ENCODE results near the gene AUH.

AUH gene

GRCh38 chr9:91239367-91240111 lies 122.2 kb downstream of the AUH start:
- 94% methylated on average over 3 of the region's 5 CpGs for WGBS
- H3K4me1 ChIP-seq (ENCODE audit: control insufficient read depth, insufficient read depth, low read depth, low read length), result peaks cover 7% of the 10 kb centered on the region
- no peak overlapping the region for H3K23ac ChIP-seq (ENCODE audit: low read length in 2 of 2)
- no peak overlapping the region for H2AFZ ChIP-seq (ENCODE audit: low read depth, low read length)
- no peak overlapping the region for H3K9ac ChIP-seq (ENCODE audit: low read length)
- no peak overlapping the region for H2AK5ac ChIP-seq (ENCODE audit: low read length, severe bottlenecking)
- H3K27ac ChIP-seq (ENCODE audit: low read length, poor library complexity, severe bottlenecking), result no peak overlapping the region
- no peak overlapping the region for H4K8ac ChIP-seq (ENCODE audit: low read length)
- no peak overlapping the region for H2BK120ac ChIP-seq (ENCODE audit: low read depth, low read length)
- no peak overlapping the region for H2BK5ac ChIP-seq (ENCODE audit: low read depth, low read length, poor library complexity, severe bottlenecking)
- no peak overlapping the region for H3K4me2 ChIP-seq (ENCODE audit: low read length, poor library complexity, severe bottlenecking)
- H3K79me1 ChIP-seq (replicated peaks; ENCODE audit: low read length, poor library complexity, severe bottlenecking), result peaks cover 6% of the 10 kb centered on the region
- H3K36me3 ChIP-seq (ENCODE audit: control insufficient read depth in 1 of 2, insufficient read depth in 2 of 2, low read depth in 1 of 2, low read length in 2 of 2), result peaks cover 0 to 9% of the 10 kb centered on the region in 2 experiments
- no peak overlapping the region for H3K4me3 ChIP-seq (ENCODE audit: insufficient read depth in 1 of 2, low read depth in 1 of 2, low read length in 2 of 2)
- H4K91ac ChIP-seq (ENCODE audit: low read length), result no peak overlapping the region
- H3K18ac ChIP-seq (ENCODE audit: low read depth in 1 of 2, low read length in 2 of 2), result no peak overlapping the region
- H2BK15ac ChIP-seq (ENCODE audit: low read depth, poor library complexity, severe bottlenecking), result no peak overlapping the region
- H3K4ac ChIP-seq (ENCODE audit: low read depth in 1 of 2, low read length in 2 of 2), result no peak overlapping the region
- H3K27me3 ChIP-seq (ENCODE audit: control insufficient read depth in 1 of 2, insufficient read depth in 1 of 2, low read length in 2 of 2), result no peaks in the 10 kb centered on the region
- H2BK12ac ChIP-seq (ENCODE audit: low read length in 2 of 2), result no peak overlapping the region
- peak; percentile 19 for DNase-seq
- H3K14ac ChIP-seq (ENCODE audit: low read length in 2 of 2), result no peak overlapping the region
- H3K9me3 ChIP-seq (ENCODE audit: control insufficient read depth, low read length), result no peaks in the 10 kb centered on the region

GRCh38 chr9:91234523-91234922 lies 127.2 kb downstream of the AUH start:
- Histone ChIP-seq H3K9ac (ENCODE audit: low read length) (no peak overlapping the region), H2BK15ac (ENCODE audit: low read depth, poor library complexity, severe bottlenecking) (no peak overlapping the region)

GRCh38 chr9:91231619-91232018 lies 130.1 kb downstream of the AUH start:
- H3K9me3 ChIP-seq (ENCODE audit: control insufficient read depth, low read length), result no peaks in the 10 kb centered on the region
- no peak overlapping the region for H4K91ac ChIP-seq (ENCODE audit: low read length)
- no peaks in the 10 kb centered on the region for H3K36me3 ChIP-seq (ENCODE audit: control insufficient read depth in 1 of 2, insufficient read depth in 2 of 2, low read depth in 1 of 2, low read length in 2 of 2)
- no peak overlapping the region for H3K9ac ChIP-seq (ENCODE audit: low read length)
- H3K18ac ChIP-seq (ENCODE audit: low read depth in 1 of 2, low read length in 2 of 2), result no peak overlapping the region
- no peaks in the 10 kb centered on the region for H3K27me3 ChIP-seq (ENCODE audit: control insufficient read depth in 1 of 2, insufficient read depth in 1 of 2, low read length in 2 of 2)
- no peak overlapping the region for H2BK15ac ChIP-seq (ENCODE audit: low read depth, poor library complexity, severe bottlenecking)
- H3K27ac ChIP-seq (ENCODE audit: low read length, poor library complexity, severe bottlenecking), result no peak overlapping the region
- H3K14ac ChIP-seq (ENCODE audit: low read length in 2 of 2), result no peak overlapping the region
- H3K4me1 ChIP-seq (ENCODE audit: control insufficient read depth, insufficient read depth, low read depth, low read length), result no peaks in the 10 kb centered on the region
- no peak overlapping the region for H2AK5ac ChIP-seq (ENCODE audit: low read length, severe bottlenecking)
- no peak overlapping the region for H3K4ac ChIP-seq (ENCODE audit: low read depth in 1 of 2, low read length in 2 of 2)
- no peak overlapping the region for H2AFZ ChIP-seq (ENCODE audit: low read depth, low read length)
- H2BK12ac ChIP-seq (ENCODE audit: low read length in 2 of 2), result no peak overlapping the region
- no peak overlapping the region for H3K23ac ChIP-seq (ENCODE audit: low read length in 2 of 2)
- peaks cover 2% of the 10 kb centered on the region for H3K79me1 ChIP-seq (replicated peaks; ENCODE audit: low read length, poor library complexity, severe bottlenecking)
- WGBS, result no CpG with 5 or more reads among the region's 2 CpGs
- DNase-seq, result no peak
- H2BK5ac ChIP-seq (ENCODE audit: low read depth, low read length, poor library complexity, severe bottlenecking), result no peak overlapping the region
- H4K8ac ChIP-seq (ENCODE audit: low read length), result no peak overlapping the region
- no peak overlapping the region for H3K4me3 ChIP-seq (ENCODE audit: insufficient read depth in 1 of 2, low read depth in 1 of 2, low read length in 2 of 2)
- H2BK120ac ChIP-seq (ENCODE audit: low read depth, low read length), result no peak overlapping the region
- H3K4me2 ChIP-seq (ENCODE audit: low read length, poor library complexity, severe bottlenecking), result no peak overlapping the region

More at GRCh38 chr9:91234523-91234922, 127.2 kb downstream of the AUH start:
- Histone ChIP-seq H3K9me3 (ENCODE audit: control insufficient read depth, low read length) (no peaks in the 10 kb centered on the region), H2AK5ac (ENCODE audit: low read length, severe bottlenecking) (no peak overlapping the region), H4K91ac (ENCODE audit: low read length) (no peak overlapping the region), H3K27ac (ENCODE audit: low read length, poor library complexity, severe bottlenecking) (no peak overlapping the region), H3K18ac (ENCODE audit: low read depth in 1 of 2, low read length in 2 of 2) (no peak overlapping the region), H3K4ac (ENCODE audit: low read depth in 1 of 2, low read length in 2 of 2) (no peak overlapping the region), H3K4me3 (ENCODE audit: insufficient read depth in 1 of 2, low read depth in 1 of 2, low read length in 2 of 2) (no peak overlapping the region), H2BK5ac (ENCODE audit: low read depth, low read length, poor library complexity, severe bottlenecking) (no peak overlapping the region), H3K4me2 (ENCODE audit: low read length, poor library complexity, severe bottlenecking) (no peak overlapping the region), H4K8ac (ENCODE audit: low read length) (no peak overlapping the region), H3K36me3 (ENCODE audit: control insufficient read depth in 1 of 2, insufficient read depth in 2 of 2, low read depth in 1 of 2, low read length in 2 of 2) (no peaks in the 10 kb centered on the region), H2BK12ac (ENCODE audit: low read length in 2 of 2) (no peak overlapping the region), H3K23ac (ENCODE audit: low read length in 2 of 2) (no peak overlapping the region), H2AFZ (ENCODE audit: low read depth, low read length) (no peak overlapping the region), H3K79me1 (replicated peaks; ENCODE audit: low read length, poor library complexity, severe bottlenecking) (peaks cover 2% of the 10 kb centered on the region), H3K27me3 (ENCODE audit: control insufficient read depth in 1 of 2, insufficient read depth in 1 of 2, low read length in 2 of 2) (no peaks in the 10 kb centered on the region), H2BK120ac (ENCODE audit: low read depth, low read length) (no peak overlapping the region), H3K4me1 (ENCODE audit: control insufficient read depth, insufficient read depth, low read depth, low read length) (no peaks in the 10 kb centered on the region), H3K14ac (ENCODE audit: low read length in 2 of 2) (no peak overlapping the region)
- WGBS, result no CpG with 5 or more reads among the region's 2 CpGs
- DNase-seq, result peak; percentile 29

- Histone ChIP-seq H3K23ac (ENCODE audit: low read length in 2 of 2) (no peak overlapping the region), H3K4me3 (ENCODE audit: insufficient read depth in 1 of 2, low read depth in 1 of 2, low read length in 2 of 2) (no peak overlapping the region), H4K8ac (ENCODE audit: low read length) (no peak overlapping the region)
Observed at GRCh38 chr9:91223000-91223399, 138.7 kb downstream of the AUH start.

More at GRCh38 chr9:91223000-91223399, 138.7 kb downstream of the AUH start:
- H3K9ac ChIP-seq (ENCODE audit: low read length), result no peak overlapping the region
- H2BK12ac ChIP-seq (ENCODE audit: low read length in 2 of 2), result no peak overlapping the region
- peaks cover 4 to 20% of the 10 kb centered on the region in 2 experiments for H3K36me3 ChIP-seq (ENCODE audit: control insufficient read depth in 1 of 2, insufficient read depth in 2 of 2, low read depth in 1 of 2, low read length in 2 of 2)
- no peak overlapping the region for H2BK5ac ChIP-seq (ENCODE audit: low read depth, low read length, poor library complexity, severe bottlenecking)
- H3K18ac ChIP-seq (ENCODE audit: low read depth in 1 of 2, low read length in 2 of 2), result no peak overlapping the region
- H3K4ac ChIP-seq (ENCODE audit: low read depth in 1 of 2, low read length in 2 of 2), result no peak overlapping the region
- no peaks in the 10 kb centered on the region for H3K9me3 ChIP-seq (ENCODE audit: control insufficient read depth, low read length)
- H3K27ac ChIP-seq (ENCODE audit: low read length, poor library complexity, severe bottlenecking), result no peak overlapping the region
- 92% methylated on average over 5 of the region's 5 CpGs for WGBS
- no peaks in the 10 kb centered on the region for H3K79me1 ChIP-seq (replicated peaks; ENCODE audit: low read length, poor library complexity, severe bottlenecking)
- H3K4me2 ChIP-seq (ENCODE audit: low read length, poor library complexity, severe bottlenecking), result no peak overlapping the region
- H3K14ac ChIP-seq (ENCODE audit: low read length in 2 of 2), result no peak overlapping the region
- H3K4me1 ChIP-seq (ENCODE audit: control insufficient read depth, insufficient read depth, low read depth, low read length), result peaks cover 2% of the 10 kb centered on the region
- H2BK120ac ChIP-seq (ENCODE audit: low read depth, low read length), result no peak overlapping the region
- no peaks in the 10 kb centered on the region for H3K27me3 ChIP-seq (ENCODE audit: control insufficient read depth in 1 of 2, insufficient read depth in 1 of 2, low read length in 2 of 2)
- no peak overlapping the region for H4K91ac ChIP-seq (ENCODE audit: low read length)
- H2BK15ac ChIP-seq (ENCODE audit: low read depth, poor library complexity, severe bottlenecking), result no peak overlapping the region
- no peak for DNase-seq
- no peak overlapping the region for H2AK5ac ChIP-seq (ENCODE audit: low read length, severe bottlenecking)
- no peak overlapping the region for H2AFZ ChIP-seq (ENCODE audit: low read depth, low read length)

Measured in mesenchymal stem cell (in vitro differentiated cells and primary cell).